HG03378 (cell line): ENCODE results near the gene RWDD4.
"Not testable (repeated sequence)": the region's sequence is repeated elsewhere in the genome, so short reads cannot be mapped to it uniquely, and the experiment has no call there.

Experiments used
- ATAC-seq: cut with Tn5 transposase; IDR thresholded peaks from one replicate; pipeline ENCODE4 v1.9.1; 2021; ENCODE audit warnings: mild to moderate bottlenecking, moderate library complexity; ENCODE audit not compliant: unreplicated experiment

The RWDD4 gene

GRCh38 chr4:183636503-183636902, 22.5 kb downstream of the RWDD4 start:
- no peak for ATAC-seq

GRCh38 chr4:183635741-183636140, 23.2 kb downstream of the RWDD4 start:
- ATAC-seq = no peak

GRCh38 chr4:183635321-183635720, 23.7 kb downstream of the RWDD4 start:
- no peak for ATAC-seq

GRCh38 chr4:183633476-183634400, 25.2 kb downstream of the RWDD4 start:
- ATAC-seq = no peak

GRCh38 chr4:183632689-183633088, 26.3 kb downstream of the RWDD4 start:
- ATAC-seq = no peak

GRCh38 chr4:183631577-183632198, 27.3 kb downstream of the RWDD4 start:
- no peak for ATAC-seq

- ATAC-seq = no peak
These were observed 30.9 kb downstream of the RWDD4 start for GRCh38 chr4:183627979-183628588.

- ATAC-seq = not testable (repeated sequence)
These were observed 31.7 kb downstream of the RWDD4 start for GRCh38 chr4:183627286-183627685.

GRCh38 chr4:183626168-183626567, 32.8 kb downstream of the RWDD4 start:
- ATAC-seq = no peak

- no peak for ATAC-seq
These were observed 34.4 kb downstream of the RWDD4 start for GRCh38 chr4:183624548-183624947.

GRCh38 chr4:183621875-183622274, 37.1 kb downstream of the RWDD4 start:
- no peak for ATAC-seq

GRCh38 chr4:183620421-183620820, 38.6 kb downstream of the RWDD4 start:
- ATAC-seq = no peak

GRCh38 chr4:183618681-183619080, 40.3 kb downstream of the RWDD4 start:
- ATAC-seq = no peak

- ATAC-seq = no peak
These were observed 41.9 kb downstream of the RWDD4 start for GRCh38 chr4:183617075-183617474.

GRCh38 chr4:183612329-183613250, 46.4 kb downstream of the RWDD4 start:
- no peak for ATAC-seq

GRCh38 chr4:183611210-183611830, 47.7 kb downstream of the RWDD4 start:
- ATAC-seq = no peak

- ATAC-seq = no peak
These were observed 48.4 kb downstream of the RWDD4 start for GRCh38 chr4:183610613-183611012.

GRCh38 chr4:183610033-183610432, 49.0 kb downstream of the RWDD4 start:
- ATAC-seq = no peak

- ATAC-seq = no peak
These were observed 49.8 kb downstream of the RWDD4 start for GRCh38 chr4:183609151-183609550.

GRCh38 chr4:183607894-183608293, 51.1 kb downstream of the RWDD4 start:
- ATAC-seq = no peak
